Tibial nerve (tissue), 3 donors: ENCODE data around the gene GABRR2.

Experiments
- CTCF ChIP-seq, 5 experiments: fragments of 200-600 bp in 3 of 5; fragments of 450-650 bp in 2 of 5; sonication (generic) in 3 of 5; IDR thresholded peaks; one replicate each; pipeline ENCODE4 v1.5.1; 2016 to 2019; ENCODE audit warnings: antibody characterized with exemption in 5 of 5, mild to moderate bottlenecking in 3 of 5, moderate library complexity in 2 of 5
- POLR2A ChIP-seq, 2 donors: fragments of 450-650 bp; IDR thresholded peaks; one replicate each; pipeline ENCODE4 v1.6.1; 2017; ENCODE audit warnings: antibody characterized with exemption in 2 of 2, mild to moderate bottlenecking in 2 of 2, moderate library complexity in 2 of 2

- TF ChIP-seq CTCF (IDR thresholded peaks at IDR 0.05), result no peak
- TF ChIP-seq POLR2A (IDR thresholded peaks at IDR 0.05), result no peak
These were observed 16.2 kb downstream of the GABRR2 start for GRCh38 chr6:89298680-89299465.
